CD4-positive, alpha-beta T cell treated with Interleukin-6 for 4 hours (primary cell): ENCODE measurements around the gene LCE2C.
"Not testable (repeated sequence)": the region's sequence is repeated elsewhere in the genome, so short reads cannot be mapped to it uniquely, and the experiment has no call there.

Experiments used
- DNase-seq: peaks from one replicate; pipeline ENCODE4 v3.0.0-alpha.2; 2020; ENCODE audit warnings: mixed read lengths

LCE2C gene, protein sequence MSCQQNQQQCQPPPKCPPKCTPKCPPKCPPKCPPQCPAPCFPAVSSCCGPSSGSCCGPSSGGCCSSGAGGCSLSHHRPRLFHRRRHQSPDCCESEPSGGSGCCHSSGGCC

DNA sequence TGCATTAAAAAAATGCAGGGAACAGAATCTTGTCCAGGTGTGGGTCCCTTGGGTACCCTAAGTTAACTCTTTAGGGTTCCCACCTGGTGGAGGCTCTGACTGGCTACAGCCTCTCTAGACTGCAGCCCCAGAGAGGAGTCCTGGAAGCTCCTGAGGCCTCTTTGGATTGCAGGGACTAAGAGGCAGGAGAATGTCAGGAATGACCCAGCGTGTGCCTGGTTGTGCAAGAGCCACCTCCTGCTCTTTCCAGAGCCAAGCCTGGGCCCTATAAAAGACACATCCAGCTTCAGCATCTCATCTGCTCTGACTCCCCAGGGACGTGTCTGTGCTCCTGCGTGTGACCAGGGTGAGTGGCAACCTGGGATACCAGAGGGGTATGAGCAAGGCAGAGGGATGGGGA lies at the start of gene LCE2C:
Gene LCE2C (plus strand): TSS at position 297 of the 400 bp plus-strand sequence. CDS start 737 bp downstream, outside the sequence.
- DNase-seq, result not testable (repeated sequence)

DNA sequence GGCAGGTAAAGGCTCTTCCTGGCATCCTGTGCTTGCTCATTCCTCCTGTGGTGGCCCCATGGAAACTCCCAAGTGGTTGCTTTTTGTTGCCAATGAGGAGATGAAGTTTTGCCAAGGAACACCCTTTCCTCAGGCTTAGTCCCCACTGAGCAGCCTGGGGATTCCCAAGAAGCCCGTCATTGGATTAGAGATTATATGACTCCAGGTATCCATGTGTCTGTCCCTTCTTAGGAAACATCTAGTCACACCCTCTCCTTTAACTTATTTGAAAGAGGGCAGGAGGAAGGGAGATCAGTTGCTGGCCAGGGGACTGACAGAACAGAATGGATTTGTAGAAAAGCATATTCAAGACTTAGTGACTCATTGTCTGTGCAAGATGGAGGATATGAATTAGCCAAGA lies 48.3 kb upstream of the LCE2C start:
- DNase-seq, result no peak

DNA sequence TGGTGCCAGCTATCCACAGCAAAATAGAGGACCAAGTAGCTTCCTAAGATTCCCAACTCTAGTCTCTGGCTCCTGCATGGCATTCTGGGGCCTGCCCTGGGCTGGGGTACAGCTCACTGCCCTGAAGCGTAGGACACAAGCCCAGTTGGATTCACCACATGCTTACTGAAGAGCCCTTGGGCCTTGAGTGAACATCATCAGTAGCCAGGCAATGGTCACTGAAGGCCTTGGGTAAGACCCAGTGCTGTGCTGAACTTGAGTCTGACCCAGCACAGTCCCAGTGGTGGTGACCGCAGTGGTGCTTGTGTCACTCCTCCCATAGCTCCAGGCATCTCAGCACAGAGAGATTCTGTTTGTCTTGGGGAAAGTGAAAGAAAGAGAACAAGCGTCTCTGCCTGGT lies 44.5 kb upstream of the LCE2C start:
- no peak for DNase-seq

DNA sequence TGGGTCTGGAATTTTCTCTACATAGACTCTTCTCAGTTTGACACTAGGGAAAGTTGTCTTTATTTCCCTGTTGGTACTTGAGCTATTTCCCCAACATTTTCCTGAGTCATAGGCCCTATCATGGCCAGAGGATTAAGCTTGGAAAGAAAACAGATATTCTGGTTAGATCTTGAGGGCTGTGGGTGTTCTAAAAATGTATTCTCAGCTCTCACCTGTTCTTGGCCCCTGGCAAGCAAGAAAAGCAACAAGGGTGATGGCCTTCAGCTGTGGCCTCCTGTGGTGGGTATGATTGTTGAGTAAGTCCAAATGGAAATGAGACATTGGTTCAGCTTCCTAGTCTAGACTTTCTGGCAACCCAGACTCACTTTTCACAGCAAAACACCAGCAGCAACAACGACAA lies 34.7 kb upstream of the LCE2C start:
- no peak for DNase-seq

DNA sequence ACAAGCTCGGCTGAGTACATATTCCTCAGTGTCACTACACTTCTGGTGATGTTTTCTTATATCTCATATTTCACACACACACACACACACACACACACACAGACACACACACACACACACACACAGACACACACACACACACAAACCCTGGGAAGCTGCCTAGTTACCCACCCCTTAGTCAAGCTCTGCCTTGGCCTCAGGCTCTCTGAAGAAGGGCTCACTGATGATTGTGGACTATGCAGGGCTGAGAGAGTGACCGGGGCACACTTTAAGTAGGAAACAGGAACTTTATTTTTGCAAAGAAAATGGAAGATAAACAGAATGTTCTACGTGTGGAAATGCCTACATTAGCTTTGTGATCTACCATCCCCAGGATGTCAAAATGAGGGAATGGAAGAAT lies 31.1 kb upstream of the LCE2C start:
- DNase-seq, result no peak

DNA sequence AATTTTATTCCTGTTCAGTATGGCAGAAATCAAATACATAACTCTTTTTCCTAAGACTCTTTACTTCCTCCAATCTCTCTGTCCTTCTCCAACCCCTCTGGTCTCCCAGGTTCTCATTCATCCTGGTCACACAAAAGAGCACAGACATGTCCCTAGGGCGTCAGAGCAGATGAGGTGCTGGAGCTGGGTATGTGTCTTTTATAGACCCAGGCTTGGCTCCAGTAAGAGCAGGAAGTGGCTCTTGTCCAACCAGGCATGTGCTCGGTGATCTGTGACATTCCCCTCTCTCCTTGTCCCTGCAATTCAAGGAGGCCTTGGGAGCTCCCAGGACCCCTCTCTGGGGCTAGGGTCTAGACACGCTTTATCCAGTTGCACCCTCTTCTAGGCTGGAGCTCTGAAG lies 29.9 kb upstream of the LCE2C start:
- DNase-seq, result no peak

DNA sequence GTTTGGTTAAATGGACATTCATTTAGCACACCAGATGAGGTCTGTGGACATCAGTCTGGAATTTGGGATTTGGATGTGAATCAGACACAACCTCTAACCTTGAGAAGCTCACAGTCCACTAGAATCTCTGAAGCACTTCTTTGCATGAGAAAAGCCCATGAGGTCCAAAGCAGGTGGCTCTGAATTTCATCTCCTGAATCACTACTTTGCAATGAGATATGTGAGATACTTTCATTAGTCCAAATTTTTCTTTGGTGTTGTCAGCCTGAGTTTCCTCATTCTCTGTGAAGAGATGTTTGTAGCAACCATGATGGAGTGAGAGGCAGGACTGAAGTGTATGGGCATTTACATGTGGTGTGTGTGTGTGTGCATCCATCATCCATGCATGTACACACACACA lies 28.4 kb upstream of the LCE2C start:
- no peak for DNase-seq

DNA sequence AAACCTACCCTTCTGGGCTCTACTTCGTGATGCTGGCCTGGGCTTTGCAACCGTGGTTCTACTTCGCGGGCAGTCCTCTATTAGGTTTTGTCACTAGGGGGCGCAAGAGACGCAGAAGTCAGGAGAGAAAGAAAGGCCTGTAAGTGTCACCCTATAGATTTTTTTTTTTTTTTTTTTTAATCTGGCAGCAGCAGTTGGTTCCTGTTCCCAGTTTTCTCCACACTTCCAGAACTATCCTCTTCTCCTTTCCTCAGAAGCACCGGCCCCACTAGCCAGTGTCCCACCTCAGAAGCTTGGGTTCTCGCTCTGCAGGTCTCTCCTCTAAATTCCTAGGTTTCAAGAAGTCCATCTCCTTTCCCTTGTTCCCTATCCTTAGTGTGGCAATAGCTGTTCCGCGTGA lies 21.0 kb upstream of the LCE2C start:
- peak; percentile 24 for DNase-seq

DNA sequence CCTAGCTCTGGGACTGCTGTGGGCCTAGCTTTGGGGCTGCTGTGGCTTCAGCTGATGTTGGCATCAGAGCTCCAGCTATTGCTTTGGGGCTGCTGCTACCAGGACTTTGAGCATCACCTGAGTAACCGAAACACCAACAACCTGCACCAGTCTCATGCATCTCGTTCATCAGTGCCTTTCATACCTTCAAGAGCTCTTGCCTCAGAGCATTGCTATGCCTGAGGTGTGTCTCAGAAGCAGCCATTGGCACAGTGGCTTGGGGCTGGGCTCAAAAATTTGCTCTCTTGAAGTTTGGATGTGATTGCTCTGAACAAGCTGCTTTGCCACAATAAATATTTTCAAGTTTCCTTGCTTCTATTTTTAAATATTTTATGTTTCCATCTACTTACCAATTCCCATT lies 18.6 kb upstream of the LCE2C start:
- no peak for DNase-seq

DNA sequence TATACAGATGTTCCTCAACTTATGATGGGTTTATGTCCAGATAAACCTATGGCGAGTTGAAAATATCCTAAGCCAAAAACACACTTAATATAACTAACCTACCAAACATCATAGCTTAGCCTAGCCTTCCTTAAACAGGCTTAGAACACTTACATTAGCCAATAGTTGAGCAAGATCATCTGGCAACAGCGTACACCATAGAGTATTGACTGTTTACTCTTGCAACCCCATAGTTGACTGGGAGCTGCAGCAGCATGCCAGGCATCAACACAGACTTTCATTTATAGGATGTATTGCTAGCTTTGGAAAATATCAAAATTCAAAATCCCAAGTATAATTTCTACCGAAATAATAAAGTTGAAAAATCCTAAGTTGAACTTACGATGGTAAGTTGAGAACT lies 17.4 kb upstream of the LCE2C start:
- DNase-seq, result no peak

DNA sequence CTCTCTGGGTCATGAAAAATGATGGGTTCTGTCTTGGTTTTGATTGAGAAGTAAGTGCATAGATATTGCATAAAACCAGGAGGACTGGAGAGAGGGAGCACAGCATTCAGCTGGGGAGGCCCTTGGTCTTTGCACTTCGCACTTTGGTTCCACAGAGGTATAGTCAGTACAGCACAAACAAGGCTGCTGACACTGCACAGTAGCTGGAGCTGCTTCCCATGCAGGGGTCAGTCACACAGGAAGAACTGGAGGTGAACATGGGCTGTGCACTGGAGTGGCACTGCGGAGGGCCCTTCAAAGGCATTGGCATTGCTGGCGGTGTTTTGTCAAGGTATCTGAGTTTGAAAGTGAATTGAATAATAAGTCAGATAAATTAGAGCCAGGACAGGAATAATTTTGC lies 16.4 kb upstream of the LCE2C start:
- DNase-seq, result no peak

DNA sequence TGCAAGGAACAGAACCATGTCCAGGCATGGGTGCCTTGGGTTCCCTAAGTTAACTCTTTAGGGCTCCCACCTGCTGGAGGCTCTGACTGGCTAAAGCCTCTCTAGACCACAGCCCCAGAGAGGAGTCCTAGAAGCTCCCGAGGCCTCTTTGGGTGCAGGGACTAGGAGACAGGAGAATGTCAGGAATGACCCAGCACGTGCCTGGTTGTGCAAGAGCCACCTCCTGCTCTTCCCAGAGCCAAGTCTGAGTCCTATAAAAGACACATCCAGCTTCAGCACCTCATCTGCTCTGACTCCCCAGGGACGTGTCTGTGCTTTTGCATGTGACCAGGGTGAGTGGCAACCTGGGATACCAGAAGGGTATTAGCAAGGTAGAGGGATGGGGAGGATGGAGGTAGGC lies 12.0 kb upstream of the LCE2C start, which contains the start of gene LCE2D:
Gene LCE2D (plus strand): TSS at position 283 of the 400 bp plus-strand sequence. CDS start 726 bp downstream, outside the sequence.
- no peak for DNase-seq

DNA sequence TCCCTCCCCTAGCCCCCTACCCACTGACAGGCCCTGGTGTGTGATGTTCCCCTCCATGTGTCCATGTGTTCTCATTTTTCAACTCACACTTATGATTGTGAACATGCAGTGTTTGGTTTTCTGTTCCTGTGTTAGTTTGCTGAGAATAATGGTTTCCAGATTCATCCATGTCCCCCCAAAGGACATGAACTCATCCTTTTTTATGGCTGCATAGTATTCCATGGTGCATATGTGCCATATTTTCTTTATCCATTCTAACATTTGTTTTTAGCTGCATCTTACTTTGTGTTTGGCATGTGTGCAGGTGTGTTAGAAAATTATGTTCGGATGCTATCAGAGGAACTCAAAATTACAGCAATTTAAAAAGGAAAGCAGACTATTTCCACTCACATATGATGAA lies 8.9 kb upstream of the LCE2C start:
- DNase-seq, result not testable (repeated sequence)

DNA sequence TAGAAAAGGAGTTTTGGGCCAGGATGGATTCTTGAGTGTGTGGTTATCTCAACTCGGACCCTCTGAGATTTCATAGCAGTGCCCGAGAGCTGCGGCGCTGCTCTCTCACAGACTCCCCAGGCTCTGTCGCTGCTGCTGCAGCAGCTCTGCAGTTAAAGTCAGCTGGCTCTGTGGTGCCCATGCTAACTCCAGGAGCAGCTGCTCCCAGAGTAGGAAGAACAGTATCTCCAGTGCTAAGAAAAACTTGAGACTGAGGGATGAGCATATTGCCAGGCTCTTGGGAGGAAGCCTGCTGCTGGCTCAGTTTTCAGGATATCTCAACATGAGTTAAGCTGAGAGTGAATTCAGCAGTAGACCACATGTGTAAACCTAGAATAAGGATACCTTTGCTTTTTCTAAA lies 7.4 kb upstream of the LCE2C start:
- no peak for DNase-seq

DNA sequence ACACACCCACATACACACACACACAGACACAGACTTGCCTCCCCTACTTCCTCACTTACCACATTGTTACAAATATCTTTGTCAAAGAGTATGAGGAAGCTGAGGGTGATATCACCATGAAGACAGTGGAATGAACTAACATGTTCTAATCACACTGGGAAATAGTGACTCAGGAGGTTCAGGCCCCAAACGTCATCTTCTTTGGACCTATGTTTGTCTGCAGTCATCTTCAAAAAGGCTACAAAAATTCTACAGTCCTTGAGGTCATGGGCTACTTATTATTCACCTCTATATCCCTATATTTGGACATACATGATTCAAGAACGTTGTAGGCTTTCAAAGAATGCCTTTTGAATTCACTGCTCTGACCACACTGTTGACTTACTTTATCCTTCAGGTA lies 2.1 kb upstream of the LCE2C start:
- DNase-seq, result no peak

DNA sequence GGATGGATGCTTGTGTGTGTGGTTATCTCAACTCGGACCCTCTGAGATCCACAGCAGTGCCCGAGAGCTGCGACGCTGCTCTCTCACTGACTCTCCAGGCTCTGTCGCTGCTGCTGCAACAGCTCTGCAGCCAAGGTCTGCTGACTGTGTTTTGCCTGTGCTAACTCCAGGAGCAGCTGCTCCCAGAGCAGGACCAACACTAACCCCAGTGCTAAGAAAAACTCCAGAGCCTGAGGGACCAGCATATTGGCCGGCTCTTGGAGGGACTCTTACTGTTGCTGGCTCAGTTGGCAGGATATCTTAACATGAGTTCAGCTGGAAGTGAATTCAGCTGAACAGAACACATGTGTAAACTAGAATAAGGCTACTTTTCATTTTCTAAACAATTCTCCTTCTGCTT lies 4.4 kb downstream of the LCE2C start:
- no peak for DNase-seq

DNA sequence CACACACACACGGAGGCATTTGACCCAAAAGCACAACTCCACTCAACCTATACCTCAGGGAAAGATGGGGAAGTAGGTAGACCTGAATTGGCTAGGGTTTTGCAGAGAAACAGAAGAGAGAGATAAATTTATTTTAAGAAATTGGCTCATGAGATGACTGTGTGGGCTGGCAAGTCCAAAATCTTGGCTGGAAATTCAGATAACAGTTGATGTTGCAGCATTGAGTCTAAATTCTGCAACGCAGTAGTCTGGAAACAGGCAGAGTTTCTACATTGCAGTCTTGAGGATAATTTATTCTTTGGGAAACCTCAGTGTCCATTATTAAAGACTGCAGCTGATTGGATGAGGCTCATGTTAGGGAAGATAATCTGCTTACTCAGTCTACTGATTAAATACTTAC lies 6.5 kb downstream of the LCE2C start:
- no peak for DNase-seq

DNA sequence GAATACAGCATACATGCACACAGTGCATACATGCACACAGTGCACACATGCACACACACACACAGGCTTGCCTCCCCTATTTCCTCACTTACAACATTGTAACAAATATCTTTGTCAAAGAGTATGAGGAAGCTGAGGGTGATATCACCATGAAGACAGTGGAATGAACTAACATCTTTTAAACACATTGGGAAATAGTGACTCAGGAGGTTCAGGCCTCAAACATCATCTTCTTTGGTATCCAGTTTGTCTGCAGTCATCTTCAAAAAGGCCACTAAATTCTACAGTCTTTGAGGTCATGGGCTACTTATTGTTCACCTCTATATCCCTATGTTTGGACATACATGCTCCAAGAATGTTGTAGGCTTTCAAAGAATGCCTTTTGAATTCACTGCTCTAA lies 8.8 kb downstream of the LCE2C start:
- no peak for DNase-seq

DNA sequence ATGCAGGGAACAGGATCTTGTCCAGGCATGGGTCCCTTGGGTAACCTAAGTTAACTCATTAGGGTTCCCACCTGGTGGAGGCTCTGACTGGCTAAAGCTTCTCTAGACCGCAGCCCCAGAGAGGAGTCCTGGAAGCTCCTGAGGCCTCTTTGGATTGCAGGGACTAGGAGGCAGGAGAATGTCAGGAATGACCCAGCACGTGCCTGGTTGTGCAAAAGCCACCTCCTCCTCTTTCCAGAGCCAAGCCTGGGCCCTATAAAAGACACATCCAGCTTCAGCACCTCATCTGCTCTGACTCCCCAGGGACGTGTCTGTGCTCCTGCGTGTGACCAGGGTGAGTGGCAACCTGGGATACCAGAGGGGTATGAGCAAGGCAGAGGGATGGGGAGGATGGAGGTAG lies 10.7 kb downstream of the LCE2C start, which contains the start of gene LCE2B:
Gene LCE2B (plus strand): TSS at position 301 of the 400 bp plus-strand sequence. CDS start 721 bp downstream, outside the sequence.
- DNase-seq, result not testable (repeated sequence)

DNA sequence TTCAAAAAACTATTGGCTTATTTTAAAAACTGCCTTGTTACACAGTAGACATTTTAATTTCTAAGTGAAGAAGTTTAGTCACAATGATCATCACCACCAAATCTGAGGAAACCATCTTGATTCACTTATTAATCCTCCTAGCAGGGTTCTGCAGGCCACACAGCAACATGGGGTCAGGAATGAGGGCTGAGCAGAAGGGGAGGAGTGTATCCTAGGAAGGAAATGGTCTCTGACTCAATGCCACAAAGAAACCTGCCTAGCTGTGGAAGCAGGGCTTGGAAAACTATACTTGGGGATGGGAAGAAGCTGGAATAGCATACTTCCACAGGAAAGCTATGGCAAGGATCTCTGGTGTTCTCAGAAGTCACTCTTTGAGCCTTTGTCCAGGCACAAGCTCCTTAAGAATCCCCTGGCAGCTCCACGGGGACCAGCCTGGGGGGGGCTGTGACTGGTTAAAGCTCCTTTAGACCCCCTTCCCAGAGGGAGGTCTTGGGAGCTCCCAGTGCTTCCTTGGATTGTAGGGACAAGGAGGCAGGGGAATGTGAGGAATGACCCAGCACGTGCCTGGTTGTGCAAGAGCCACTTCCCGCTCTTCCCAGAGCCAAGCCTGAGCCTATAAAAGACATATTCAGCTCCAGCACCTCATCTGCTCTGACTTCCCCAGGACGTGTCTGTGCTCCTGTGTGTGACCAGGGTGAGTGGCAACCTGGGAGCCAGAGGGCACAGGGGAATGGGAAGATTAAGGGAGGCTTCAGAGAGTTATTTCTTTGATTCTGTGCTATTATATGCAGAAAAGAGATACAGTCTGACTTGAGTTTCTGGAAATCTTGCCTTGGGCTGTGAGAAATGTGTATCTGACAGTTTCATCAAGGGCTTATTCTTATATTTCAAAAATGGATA lies 22.9 kb downstream of the LCE2C start, which contains the start of gene LCE2A:
Gene LCE2A (plus strand): TSS at position 645 of the 900 bp plus-strand sequence. CDS start 557 bp downstream, outside the sequence.
- DNase-seq, result no peak

DNA sequence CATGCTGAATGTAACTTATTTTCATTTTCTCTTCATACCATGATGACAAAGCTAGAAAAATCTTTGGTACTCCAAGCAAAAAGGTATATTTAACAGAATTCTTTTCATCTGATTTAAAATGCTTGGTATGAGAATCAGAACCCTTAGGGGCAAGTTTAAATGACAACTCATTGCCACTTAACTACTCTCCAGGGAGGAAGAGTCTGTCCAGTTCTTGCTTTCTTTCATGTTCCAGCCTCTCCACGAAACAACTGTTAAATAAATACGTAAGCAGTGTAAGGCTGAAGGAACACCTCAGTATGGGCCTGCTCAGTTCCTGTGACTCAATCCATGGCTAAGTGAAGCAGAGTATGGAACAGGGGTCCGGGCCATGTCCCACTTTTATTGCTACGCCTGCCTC lies 24.7 kb downstream of the LCE2C start:
- DNase-seq, result no peak

DNA sequence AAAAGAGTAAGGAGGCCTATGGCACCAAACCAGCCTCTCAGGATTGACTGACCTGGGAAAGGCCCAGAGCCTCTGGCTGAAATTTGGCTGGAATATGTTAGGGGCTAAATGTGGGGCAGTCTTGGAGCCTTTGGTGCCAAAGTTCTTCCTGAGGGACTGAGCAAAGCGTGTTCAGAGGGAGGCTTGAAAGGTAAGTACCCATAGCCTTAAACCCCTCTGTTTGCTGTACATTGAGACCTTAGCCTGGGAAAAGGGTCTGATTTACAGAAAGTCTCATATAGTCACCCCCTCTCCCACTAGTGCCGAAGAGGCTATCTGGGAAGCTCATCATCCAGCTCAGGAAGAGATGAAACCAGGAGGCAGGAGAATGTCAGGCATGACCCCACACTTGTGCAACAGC lies 32.8 kb downstream of the LCE2C start, which contains the start of gene LCE4A:
Gene LCE4A (plus strand): TSS at position 301 of the 400 bp plus-strand sequence. CDS start 916 bp downstream, outside the sequence.
- no peak for DNase-seq

DNA sequence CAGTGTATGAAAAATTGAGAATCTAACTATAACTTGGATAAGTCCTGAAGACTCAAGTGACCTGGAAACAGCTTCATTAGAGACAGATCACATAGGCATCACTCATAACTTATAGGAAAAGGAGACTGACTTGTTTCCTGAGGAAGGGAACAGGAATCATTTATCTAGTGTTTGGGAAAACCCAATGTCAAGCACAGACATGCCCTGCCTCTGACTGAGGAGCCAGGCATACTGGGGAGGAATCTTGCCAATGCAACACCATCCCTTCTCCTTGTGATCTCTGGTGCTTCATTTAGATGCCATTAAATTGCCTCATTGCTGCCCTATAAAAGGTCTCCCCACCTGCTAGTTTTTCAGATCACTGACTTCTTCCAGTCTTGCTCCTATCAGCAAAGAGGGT lies 43.2 kb downstream of the LCE2C start:
- DNase-seq, result no peak

DNA sequence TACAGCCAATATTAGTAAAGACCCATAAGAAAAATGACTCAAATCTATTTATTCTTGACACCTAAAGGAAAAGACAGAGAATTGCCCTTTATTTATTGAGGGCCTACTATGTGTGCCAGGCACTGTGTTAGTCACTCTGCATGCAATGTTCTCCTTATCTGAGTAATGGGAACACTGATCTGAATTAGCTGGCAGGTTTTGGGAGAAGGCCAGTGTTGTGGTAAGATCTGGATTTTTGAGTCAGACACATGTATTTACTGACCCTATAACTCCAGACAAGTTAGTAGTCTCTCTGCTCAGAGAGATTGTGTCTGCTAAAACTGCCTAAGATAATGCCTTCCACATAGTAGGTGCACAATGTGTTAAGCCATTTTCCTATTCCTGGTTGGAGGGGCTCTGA lies 50.2 kb downstream of the LCE2C start:
- DNase-seq, result no peak
